Skeletal muscle cell (primary cell): Measurements from ENCODE around the gene NRG3.

ENCODE experiments used
- DNase-seq: peaks from one replicate; pipeline ENCODE4 v3.0.0-alpha.2; 2010; ENCODE audit warnings: low read depth
- H3K4me3 ChIP-seq: 2 replicates; pipeline ENCODE4 v1.5.1; 2011; ENCODE audit warnings: low read depth, mild to moderate bottlenecking, control low read depth, low read length, moderate library complexity

The NRG3 gene

GRCh38 chr10:82888809-82889455, 1013.9 kb downstream of the NRG3 start:
- no peak overlapping the region for H3K4me3 ChIP-seq
- DNase-seq = no peak

- no peak overlapping the region for H3K4me3 ChIP-seq
Measured at GRCh38 chr10:82889728-82890127, 1014.7 kb downstream of the NRG3 start.

GRCh38 chr10:82890573-82890972, 1015.6 kb downstream of the NRG3 start:
- no peak for DNase-seq
- no peak overlapping the region for H3K4me3 ChIP-seq

More at GRCh38 chr10:82889728-82890127, 1014.7 kb downstream of the NRG3 start:
- no peak for DNase-seq

DNA sequence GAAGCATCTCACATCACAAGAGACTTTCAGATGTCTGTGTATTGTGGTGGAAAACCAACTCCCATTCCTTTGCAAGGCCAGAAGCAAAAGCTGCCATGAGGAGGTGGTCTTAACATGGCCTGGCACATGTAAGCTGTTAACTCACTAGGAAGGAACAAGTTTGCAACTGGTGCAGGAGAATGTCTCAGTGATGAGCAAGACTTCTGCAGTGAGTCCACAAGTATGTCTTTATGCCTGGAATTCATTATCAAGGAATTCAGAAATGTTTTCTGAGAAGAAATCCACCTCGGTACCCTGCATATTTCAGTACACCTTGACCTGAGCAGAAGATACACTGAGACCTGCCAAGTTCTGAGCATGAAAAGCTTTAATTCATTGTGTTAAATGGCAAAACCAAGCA, 1033.1 kb downstream of the NRG3 start:
- DNase-seq = no peak
- H3K4me3 ChIP-seq = no peak overlapping the region

- no peak overlapping the region for H3K4me3 ChIP-seq
- no peak for DNase-seq
Measured at GRCh38 chr10:82908751-82909150, 1033.8 kb downstream of the NRG3 start.

GRCh38 chr10:82910301-82910700, 1035.3 kb downstream of the NRG3 start:
- H3K4me3 ChIP-seq = no peak overlapping the region
- no peak for DNase-seq

DNA sequence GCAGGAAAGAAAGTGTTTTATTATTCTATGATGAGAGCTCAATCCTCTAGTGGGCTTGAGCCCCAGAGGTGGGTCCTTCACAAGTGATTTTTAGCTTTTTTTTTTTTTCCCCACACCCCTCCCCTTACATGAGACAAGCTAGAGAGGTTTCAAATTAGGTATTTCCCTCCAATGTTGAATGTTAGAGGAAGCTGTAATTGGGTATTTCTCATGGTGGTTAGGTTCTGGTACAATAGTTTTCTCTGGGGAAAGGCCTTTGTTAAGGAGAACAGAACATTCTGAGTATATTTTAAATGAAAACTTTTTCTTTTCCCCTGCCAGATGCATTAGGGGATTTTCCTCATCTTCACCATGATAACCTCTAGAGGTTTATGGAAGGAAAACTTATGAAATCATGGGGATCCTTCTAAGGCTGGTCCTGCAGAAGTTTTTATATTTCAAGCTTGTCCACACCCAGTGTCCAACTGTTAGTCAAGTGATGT, 1039.7 kb downstream of the NRG3 start:
- no peak for DNase-seq

DNA sequence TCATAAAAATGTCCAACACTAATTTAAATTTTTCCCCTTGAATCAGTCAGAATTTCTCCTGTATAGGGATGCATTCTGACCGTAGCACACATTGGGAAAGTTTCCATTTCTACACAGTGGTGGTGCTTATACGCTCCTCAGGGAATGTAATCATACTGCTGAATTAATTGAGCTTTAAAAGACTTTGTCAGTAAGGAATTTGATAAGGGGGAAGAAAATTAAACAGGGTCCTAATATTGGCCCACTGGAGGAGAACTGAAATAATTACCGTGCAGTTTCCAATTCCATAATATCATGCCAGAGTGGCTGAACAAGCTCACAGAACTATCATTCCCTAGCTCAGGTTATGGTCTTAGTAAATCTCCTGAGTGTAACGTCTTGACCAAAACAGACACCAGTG, 1041.9 kb downstream of the NRG3 start:
- DNase-seq = no peak
- no peak overlapping the region for H3K4me3 ChIP-seq

More for the DNA sequence above, 1039.7 kb downstream of the NRG3 start:
- no peak overlapping the region for H3K4me3 ChIP-seq

DNA sequence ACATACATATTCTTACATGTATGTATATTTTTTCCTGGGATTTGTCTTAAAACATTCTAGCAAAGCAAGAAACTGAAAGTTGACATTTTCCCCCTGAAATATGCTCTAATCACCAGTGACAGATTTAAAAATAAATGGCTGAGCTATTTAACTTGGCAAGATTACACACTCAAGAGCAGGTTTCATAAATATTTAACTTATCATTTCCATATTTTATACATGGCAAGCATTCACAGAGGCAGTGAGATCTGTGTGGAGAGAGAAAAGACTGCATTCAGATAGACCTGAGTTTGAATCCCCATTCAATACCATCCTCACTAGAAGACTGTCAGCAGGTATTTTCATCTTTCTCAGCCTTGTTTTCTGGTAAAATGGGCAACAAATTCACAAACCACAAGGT, 1043.0 kb downstream of the NRG3 start:
- no peak overlapping the region for H3K4me3 ChIP-seq
- no peak for DNase-seq

DNA sequence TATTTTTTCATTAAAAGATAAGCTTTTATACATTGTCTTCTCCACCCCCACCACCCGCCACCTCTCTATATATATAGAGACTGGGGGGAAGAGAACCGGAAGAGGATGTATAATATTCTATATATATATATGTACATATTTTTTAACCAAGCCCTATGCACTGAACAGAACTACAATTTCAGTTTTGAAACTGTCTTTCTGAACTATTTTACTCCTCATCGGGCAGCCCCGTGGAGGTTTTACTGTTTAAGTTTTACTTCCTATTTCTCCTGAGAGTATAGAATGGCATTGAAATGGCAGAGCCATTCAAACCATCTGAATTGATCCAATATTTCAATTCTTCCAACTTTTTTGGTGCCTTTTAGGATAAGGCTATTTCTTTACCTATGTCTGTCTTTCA, 1047.1 kb downstream of the NRG3 start:
- no peak for DNase-seq
- H3K4me3 ChIP-seq = no peak overlapping the region

- no peak for DNase-seq
- no peak overlapping the region for H3K4me3 ChIP-seq
Measured at GRCh38 chr10:82922755-82923154, 1047.8 kb downstream of the NRG3 start.

DNA sequence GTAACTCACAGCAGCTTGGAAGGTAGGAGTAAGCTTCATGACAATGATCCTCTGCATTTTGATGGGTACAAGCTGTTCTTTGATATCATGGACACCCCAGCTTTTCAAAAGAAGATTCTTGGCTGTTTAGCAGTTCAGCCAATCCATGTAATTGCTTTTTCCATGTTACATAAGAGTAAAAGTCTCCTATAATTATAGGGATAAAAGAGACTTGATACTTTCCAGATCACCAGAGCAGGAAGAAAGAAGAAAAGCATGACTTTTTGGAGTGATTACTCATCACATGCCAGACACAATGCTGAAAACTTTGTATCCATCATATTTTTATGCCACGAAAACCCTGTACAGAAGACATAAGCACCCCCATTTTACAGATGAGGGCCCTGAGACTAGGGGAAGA, 1049.7 kb downstream of the NRG3 start:
- H3K4me3 ChIP-seq = no peak overlapping the region
- no peak for DNase-seq

DNA sequence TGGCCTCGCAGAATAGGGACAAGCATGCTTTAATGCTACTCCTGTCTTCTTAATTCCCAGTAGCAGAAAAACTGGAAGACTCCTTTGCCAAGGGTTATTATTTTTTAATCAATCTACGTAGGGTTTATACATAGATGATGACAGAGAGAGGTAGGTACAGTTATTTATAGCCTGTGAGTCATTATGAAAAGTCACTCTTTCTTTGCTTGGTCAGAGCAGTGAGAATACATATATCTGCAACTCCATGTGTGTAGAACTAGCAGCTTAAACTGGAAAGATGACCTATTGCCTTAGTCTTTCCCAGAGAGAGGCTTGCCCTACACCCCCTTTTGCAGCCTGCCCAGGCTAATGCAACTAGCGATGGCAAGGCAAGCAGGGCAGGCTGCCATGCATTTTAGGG, 1050.6 kb downstream of the NRG3 start:
- DNase-seq = no peak
- no peak overlapping the region for H3K4me3 ChIP-seq

DNA sequence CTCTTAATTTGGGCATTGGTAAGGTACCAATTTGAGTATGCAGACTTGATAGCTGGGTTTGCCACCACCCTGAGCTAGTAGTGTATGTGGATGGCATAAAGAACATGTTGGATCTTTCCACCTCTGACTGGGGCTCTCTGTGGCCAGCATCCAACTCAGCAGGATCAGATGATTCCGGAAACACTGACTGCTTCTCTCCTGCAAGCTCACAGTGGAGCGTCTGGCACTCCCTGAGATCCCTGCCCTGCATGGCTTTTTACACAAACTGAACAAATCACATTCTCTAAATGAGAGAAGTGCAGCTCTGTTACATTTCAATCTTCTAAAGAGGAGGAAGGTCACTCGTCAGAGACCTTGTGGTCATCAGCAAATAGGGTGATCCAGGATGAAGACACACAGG, 1057.5 kb downstream of the NRG3 start:
- no peak overlapping the region for H3K4me3 ChIP-seq
- no peak for DNase-seq

GRCh38 chr10:82934429-82934828, 1059.4 kb downstream of the NRG3 start:
- DNase-seq = no peak
- no peak overlapping the region for H3K4me3 ChIP-seq

GRCh38 chr10:82934947-82935346, 1060.0 kb downstream of the NRG3 start:
- no peak overlapping the region for H3K4me3 ChIP-seq
- DNase-seq = no peak

GRCh38 chr10:82938331-82938730, 1063.3 kb downstream of the NRG3 start:
- no peak for DNase-seq
- no peak overlapping the region for H3K4me3 ChIP-seq

DNA sequence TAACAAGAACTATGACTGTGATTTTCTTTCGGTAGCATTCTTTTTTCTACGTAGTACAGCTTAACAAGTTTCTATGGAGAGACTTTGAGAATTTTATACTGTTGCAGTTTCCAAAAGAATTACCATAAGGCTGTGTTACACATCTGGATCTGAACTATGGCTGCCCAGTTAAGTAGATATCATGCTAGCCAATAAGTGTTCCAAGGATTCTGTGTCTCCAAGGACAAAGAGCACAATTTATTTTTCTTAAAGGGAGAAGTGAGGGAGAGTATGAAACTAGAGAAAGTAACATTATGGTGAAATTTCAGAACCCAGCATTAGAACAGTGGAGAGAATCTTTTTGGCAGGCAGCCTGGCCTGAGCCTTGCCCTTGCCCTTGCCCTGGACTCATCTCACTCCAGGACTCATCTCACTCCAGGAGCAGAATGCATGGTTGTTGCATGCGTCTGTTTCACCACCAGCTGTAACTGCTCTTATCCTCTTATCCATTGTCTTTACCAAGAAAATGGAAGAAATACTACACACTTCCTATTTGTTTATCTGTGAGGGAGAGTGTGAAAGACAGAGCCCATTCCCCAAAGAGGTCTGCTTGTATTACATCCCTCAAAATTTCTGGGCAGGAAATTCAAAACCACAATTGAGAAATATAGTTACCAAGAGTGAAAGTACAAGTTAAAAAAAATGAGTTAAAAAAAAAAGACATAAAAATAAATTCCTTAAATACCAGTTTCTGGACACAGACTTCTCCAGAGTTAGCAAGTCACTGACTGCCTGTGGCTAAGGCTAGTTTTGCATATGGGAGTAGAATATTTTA, 1067.5 kb downstream of the NRG3 start:
- no peak overlapping the region for H3K4me3 ChIP-seq
- DNase-seq = peak; percentile 64

DNA sequence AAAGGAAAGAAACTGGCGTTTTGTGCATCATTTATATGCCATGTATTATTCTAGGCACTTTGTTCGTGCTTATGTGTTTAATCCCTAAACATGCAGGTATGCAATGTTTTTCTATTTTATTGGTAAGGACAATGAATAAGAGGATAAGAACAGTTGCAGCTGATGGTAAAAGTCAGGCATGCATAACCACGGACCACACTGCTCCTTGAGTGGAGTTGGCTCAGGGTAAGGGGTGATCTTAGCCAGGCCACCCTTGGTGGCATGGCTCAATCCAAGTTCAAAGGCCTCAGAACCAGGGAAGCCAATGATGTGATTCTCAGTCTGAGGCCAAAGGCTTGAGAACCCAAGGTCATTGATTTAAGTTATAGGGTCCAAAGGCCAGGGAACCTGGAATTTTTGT, 1068.1 kb downstream of the NRG3 start:
- H3K4me3 ChIP-seq = no peak overlapping the region
- DNase-seq = no peak

- no peak for DNase-seq
- no peak overlapping the region for H3K4me3 ChIP-seq
Measured at GRCh38 chr10:82949816-82950575, 1075.0 kb downstream of the NRG3 start.
